ENCODE measurements around the gene PCSK4.

DNA sequence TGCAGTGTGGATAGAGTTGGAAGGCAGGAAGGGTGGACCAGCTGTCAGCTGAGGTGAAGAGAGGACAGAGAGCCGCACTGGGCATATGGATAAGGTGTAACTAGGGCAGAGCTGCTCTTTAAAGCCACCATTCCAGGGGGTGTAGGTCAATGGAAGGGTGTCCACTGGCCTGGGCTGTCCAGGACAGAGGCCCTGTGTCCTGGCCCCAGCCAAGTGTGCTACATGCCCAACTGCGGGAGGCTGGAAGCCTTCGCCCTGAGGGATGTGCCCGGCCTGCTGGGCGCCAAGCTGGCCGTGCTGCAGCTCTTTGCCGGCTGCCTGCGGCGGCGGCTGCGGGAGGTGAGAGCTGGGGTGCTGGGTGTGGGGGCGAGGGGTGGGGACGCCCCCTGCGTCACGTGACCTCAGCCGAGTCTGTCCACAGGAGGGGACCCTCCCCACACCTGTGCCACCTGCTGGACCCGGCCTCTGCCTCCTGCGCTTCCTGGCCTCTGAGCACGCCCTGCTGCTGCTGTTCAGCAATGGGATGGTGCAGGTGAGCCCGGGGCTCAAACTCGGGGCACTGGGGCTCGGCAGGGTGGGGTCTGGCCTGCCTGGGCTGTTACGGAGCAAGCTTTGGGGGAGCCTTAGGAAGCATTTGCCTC lies 43.5 kb upstream of the PCSK4 start:
- TF ChIP-seq, protein P1, sequence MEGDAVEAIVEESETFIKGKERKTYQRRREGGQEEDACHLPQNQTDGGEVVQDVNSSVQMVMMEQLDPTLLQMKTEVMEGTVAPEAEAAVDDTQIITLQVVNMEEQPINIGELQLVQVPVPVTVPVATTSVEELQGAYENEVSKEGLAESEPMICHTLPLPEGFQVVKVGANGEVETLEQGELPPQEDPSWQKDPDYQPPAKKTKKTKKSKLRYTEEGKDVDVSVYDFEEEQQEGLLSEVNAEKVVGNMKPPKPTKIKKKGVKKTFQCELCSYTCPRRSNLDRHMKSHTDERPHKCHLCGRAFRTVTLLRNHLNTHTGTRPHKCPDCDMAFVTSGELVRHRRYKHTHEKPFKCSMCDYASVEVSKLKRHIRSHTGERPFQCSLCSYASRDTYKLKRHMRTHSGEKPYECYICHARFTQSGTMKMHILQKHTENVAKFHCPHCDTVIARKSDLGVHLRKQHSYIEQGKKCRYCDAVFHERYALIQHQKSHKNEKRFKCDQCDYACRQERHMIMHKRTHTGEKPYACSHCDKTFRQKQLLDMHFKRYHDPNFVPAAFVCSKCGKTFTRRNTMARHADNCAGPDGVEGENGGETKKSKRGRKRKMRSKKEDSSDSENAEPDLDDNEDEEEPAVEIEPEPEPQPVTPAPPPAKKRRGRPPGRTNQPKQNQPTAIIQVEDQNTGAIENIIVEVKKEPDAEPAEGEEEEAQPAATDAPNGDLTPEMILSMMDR (IDR thresholded peaks at IDR 0.05), result no peak
- TF ChIP-seq POLR2A (IDR thresholded peaks at IDR 0.05) (no peak), EP300 (IDR thresholded peaks at IDR 0.05) (no peak)

Data from sigmoid colon (tissue), 4 donors.